HG03103 (cell line): ENCODE data around the gene PAQR3.

ENCODE experiments used
- ATAC-seq: cut with Tn5 transposase; IDR thresholded peaks from one replicate; pipeline ENCODE4 v1.9.1; 2021; ENCODE audit warnings: low read depth; ENCODE audit not compliant: unreplicated experiment

The PAQR3 gene, protein sequence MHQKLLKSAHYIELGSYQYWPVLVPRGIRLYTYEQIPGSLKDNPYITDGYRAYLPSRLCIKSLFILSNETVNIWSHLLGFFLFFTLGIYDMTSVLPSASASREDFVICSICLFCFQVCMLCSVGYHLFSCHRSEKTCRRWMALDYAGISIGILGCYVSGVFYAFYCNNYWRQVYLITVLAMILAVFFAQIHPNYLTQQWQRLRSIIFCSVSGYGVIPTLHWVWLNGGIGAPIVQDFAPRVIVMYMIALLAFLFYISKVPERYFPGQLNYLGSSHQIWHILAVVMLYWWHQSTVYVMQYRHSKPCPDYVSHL

DNA sequence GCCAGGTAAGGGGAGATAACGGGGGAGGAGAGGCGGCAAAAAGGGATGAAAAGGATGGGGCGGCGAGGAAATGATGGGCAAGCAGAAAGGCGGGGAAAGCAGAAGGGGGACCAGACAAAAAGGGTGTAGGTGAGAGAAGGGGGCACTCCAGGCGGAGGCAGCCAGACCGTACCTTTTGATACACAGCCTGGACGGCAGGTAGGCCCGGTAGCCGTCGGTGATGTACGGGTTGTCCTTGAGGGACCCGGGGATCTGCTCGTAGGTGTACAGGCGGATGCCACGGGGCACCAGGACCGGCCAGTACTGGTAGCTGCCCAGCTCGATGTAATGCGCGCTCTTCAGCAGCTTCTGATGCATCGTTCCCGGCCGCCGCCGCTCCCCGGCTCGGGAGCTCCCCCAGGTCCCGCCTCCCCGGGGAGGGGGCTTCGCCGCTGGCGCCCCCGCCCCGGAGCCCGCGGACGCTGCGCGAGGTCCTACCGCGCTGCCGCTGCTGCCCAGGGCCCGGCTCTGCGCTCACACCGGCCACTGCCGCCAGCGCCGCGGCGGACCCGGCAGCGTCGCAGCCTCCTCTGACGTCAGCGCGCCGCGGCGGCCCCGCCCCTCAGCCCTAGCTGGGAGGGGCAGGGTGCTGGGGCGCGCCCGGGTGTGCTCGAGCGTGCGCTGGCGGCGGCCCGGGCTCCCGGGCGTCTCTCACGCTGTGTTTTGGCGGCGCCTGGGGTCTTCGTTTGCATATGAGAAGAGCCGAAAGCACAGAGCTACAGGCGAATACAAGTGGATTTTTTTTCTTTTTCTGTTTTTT lies at the start of gene PAQR3:
Gene PAQR3 (minus strand): TSS at position 571 of the 799 bp plus-strand sequence. CDS start 214 bp downstream, at position 357.
- ATAC-seq, result peak; percentile 97

DNA sequence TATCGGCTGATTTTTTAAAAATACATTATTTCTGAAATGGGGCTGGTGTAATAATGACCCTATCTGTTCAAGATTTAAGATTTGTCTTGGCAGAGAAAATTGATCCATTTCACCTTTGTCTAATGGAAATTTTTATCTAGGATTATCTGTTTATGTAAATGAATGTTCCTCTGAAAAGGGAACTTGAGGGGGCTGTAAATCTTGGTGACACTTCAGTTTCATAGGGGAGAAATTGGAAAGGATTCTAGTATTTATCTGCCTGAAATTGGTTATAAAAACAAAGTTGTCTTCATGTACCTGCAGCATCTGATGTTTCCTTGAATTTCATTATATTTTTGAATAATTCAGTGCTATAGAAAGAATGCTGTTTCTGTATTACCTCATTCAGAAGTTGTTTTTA lies 48.4 kb upstream of the PAQR3 start:
- ATAC-seq, result no peak

DNA sequence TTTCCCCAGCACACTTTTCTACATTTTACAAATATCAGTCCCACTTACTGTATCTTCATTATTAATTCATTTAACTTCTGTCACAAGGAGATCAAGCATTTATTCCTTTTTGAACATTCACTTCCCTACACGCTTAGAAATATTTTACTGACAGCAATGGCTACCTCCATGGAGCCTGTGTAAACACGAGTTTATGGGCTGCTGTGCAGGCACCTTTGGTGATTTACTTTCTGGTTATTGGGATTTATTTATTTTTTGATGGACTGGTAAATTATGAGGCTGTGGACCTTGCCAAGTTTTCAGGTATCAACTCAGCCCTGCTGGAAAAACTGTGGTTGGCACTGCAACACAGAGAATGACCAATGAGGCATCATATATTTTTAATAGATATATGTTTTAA lies 45.4 kb upstream of the PAQR3 start:
- ATAC-seq, result no peak

DNA sequence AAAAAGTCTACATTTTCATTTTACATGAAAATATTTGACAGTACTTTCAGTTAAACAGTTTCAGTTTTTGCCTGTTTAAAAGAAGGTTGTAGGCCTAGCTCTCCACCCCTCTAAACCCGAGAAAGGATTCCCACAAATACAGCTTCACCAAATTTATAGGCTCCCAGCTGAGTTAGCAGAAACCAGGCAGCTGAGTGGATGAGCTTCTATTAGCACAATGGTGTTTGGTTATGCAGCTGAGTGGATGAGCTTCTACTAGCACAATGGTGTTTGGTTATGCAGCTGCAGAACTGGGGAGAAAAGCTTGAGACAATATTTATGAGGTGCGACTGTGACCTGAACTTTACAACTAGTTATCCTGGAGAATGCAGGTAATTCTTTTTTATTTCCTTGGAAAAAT lies 36.6 kb upstream of the PAQR3 start:
- ATAC-seq, result no peak

DNA sequence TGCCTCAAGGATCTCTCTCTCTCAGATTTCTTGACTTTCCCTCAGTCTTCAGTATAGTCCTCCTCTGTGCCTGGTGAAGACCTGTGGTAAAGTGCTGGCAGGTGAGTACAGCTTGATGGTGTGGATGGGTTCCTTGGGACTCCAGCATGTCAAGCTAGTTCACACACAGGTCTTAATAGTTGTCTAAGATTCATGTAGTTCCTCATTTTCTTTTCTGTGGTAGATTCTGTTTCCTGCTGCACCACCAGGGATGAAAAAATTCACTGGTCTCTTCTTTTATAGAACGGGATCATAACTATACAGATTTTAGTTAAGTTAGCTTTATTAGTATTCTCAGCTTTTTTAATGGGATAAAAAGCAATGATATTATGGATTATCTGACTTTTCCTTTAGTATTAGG lies 32.5 kb upstream of the PAQR3 start:
- no peak for ATAC-seq

DNA sequence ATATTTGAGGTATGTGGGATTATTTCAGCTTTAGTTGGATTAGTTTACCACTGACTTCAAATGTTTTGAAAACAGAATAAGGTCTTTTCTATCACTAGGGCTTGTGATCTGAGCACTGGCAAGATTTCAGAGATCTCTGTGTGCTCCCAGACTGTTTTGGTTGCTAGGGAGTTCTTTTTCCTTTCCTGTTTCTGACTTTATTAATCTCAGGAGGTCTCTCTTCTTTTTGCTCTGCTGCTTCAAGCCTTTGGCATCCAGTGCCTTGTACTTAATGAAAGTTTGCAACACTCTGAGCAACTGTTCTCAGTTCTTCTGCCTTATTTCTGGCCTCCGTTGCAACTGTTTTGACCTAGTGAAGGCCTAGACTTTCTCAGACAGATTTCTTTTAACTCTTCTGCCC lies 32.1 kb upstream of the PAQR3 start:
- ATAC-seq, result no peak

DNA sequence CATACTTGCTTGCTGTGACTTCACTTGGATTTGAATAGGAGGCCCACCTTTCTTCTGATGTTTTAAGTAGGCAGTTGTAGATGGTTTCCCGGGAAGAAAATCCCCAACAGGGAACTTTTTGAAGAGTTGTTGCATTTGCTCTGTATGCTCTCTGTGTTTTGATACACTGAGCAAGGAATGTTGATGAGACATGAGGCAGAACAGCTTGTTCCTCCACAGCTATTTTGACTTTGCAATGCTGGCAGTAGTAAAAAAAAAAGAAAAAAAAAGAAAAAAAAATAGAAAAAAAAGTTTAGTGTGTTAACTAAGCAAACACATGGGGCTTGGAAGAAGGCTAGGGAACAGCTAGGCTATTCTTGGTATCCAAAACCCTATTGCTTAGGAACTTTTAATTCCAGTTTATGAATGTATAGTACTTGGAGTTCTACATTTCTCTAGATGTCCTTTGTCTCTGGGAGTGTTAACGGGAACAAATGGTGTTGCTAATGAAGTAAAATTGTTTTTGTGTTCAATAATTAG lies 23.4 kb upstream of the PAQR3 start:
- ATAC-seq, result no peak

DNA sequence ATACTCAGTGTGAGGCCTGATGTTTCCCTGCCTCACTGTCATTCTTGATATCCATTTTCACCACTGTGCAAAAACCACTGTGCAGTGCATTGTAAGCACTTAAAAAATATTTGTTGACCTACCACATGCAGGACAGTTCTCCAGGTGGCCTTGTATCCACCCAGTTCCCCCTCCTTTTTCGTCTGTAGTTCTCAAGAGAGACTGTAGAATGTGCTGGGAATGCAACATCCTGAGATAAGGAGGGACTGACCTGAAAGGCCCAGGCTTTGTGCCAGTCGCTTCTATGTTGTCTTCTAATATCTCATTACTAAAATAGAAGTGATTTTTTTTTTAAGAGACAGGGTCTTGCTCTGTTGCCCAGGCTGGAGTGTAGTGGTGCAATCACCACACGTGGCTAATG lies 21.7 kb upstream of the PAQR3 start:
- ATAC-seq, result no peak

DNA sequence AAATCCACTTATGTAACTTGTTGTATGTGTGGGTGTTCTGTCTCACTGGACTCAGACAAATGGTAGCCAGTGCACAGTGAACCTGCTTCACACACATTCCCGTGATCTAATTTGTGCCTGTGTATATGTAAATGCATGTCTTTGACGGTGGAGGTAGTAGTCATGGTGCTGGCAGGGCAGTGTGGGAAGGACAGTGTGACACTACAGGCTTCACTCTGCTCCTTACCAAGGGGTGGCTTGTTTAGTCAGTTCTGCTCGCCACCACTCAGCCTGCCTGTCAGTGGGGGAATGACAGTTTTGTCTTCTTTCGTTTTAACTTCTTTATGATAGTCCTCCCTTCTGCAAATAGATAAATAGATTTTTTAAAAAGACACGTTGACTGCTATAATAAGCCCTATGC lies 17.7 kb upstream of the PAQR3 start:
- no peak for ATAC-seq

DNA sequence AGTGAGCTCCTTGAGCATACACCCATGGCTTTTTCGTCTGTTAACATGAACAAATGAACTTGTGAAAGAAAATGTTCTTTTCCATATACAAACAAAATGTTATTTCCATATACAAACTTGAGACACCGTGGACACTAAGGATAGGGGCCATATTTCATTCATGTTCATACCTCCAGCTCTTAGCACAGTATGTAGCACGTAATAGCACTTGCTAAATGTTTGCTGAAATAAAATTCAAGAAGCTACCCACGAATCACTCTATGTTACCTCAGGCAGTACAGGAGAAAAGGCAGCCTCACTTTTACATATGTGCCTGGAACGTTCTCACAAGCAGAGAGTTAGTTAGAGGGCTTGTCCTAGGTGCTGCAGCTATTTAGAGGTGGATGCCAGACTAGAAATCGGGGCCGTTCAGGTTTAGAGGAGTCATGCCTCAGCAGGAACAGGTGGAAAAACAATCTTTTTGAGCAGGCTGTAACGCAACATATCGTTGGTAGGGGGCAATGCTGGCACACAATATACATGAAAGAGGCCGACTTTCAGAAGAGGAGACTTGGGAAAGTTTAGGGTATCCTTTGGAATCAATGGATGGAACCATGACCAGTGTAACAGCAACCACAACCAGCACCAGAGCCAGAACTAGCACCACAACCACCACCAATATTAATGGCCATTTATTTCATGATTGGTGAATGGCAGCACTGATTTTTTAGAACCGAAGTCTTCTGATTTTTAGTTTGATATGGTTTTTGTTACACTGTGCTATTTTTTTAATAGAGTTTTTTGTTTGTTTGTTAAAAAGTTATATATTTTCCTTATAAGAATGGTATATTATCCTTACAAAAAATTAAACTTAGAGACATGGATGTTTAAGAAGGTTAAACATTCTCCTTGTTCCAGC lies 14.8 kb upstream of the PAQR3 start:
- no peak for ATAC-seq

DNA sequence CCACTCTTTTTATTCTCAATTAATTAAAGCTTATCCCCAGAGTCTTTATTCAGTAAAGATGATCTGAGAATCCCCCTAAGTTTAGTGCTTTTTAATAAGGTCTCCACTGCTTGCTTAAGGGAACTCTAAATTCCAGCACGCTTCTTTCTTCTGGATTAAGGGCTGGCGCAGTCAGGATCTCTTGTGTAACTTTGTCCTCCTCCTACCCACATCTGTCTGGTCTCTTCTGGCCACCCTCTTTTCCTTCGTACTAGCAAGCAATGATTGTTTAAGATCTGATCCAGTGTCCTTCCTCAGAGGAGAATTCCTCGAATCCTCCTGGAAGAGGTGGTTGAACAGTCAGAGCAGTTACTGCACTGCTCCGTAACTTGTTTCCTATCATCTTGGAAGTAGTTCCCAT lies 14.0 kb upstream of the PAQR3 start:
- ATAC-seq, result no peak

DNA sequence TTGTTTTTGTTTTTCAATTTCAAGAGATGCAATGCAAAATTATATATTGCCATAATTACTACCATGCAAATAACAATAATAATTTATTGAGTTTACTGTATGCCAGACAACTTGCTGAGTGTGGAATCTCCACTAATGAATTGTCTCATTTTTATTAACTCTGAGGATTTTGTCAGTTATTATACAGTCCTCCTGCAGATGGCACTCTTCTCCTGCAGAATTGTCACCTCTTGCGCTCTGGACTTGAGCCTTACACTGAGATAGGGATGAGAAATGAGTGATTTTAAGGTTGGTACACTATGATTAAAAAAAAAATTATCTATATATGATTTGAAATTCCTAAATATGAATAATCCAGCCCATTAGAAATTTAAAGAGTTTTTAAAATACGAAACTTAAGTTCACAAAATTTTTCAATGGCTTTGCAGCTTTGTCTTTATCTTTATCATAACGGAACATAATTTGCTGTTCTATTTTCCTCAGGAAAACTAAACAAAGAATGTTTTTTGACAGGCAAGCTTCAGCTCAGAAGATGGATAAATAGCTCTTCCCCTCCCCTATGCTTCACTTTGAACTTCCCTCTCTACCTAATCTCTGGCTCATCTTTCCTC lies 12.7 kb upstream of the PAQR3 start:
- peak; percentile 80 for ATAC-seq

DNA sequence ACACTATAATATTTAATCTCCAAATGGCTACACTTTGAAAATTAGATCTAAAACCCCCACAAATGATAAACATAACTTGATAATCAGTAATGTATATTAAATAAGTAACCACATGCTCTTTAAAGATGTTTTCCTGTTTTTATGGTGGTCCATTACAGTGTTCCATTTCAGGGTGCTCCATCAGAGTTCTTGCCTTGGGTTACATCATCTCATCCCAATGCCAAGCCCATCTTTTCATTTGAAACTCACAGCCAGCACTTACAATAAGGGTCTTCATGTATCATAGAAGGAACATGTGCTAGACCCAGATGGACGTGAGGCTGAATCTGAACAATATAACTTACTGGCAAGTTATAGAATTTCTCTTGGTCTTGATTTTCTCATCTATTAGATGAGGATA lies 10.5 kb upstream of the PAQR3 start:
- ATAC-seq, result no peak

DNA sequence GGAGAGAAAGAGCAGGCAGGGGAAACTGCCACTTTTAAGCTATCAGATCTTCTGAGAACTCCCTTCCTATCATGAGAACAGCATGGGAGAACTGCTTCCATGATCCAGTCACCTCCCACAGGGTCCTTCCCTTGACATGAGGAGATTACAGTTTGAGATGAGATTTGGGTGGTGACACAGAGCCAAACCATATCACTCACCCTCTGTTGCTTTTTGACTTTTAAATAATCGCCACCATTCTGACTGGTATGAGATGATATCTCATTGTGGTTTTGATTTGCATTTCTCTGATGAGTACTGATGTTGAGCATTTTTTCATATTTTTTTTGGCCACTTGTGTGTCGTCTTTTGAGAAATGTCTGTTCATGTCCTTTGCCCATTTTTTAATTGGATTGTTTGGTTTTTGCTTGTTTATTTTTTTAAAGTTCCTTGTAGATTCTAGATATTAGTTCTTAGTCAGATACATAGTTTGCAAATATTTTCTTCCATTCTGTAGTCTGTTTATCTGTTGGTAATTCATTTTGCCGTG lies 6.5 kb upstream of the PAQR3 start:
- ATAC-seq, result no peak

DNA sequence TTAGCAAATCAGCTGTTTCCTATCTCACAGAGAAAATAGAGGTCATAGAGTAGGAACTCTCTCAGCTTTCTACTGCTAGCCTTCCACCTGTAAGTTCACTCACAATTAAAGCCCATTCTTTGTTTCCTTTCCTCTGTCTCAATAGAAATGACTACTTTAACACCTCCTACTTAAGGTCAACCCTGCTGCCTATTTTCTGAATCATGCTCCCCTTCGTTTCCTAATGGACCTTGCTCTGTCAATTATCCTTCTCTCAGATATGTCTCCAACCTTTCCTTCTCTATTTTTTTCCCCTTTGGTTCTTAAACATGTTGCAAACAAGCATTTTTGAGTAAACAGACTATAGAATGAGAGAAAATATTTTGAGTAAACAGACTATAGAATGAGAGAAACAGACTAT lies 5.1 kb upstream of the PAQR3 start:
- ATAC-seq, result no peak

DNA sequence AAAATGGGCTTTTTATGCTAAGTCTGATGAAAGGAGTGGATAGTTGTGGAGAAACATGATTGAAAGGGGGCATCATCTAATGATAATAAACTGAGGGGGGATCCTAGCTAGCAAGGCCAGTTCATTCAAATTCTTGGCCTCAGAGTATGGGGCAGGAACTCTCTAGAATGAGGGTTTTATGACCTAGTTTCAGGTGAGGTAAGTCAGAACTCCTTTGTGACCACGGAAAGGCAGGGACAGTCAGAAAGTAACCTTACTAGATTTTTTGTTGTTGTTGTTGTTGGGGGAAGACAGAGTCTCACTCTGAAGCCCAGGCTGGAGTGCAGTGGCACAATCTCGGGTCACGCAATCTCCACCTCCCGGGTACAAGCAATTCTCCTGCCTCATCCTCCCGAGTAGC lies 1.5 kb upstream of the PAQR3 start:
- ATAC-seq, result no peak

DNA sequence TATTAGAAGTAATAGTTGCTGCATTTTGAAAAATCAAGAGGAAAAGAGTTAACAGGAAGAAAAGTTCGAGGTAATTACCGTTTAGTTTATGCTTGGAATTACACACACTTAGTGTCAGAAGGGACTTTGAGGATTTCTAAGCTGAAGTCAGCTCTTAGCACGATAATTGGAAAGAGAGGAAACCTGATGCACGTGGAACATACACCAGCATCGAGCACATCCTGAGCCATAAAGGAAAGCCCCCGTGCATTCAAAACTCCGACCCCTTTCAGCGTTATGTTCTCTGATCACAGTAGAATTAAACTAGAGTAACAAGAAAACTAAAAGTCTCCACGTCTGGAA lies 400 bp upstream of the PAQR3 start:
- ATAC-seq, result peak; percentile 8

DNA sequence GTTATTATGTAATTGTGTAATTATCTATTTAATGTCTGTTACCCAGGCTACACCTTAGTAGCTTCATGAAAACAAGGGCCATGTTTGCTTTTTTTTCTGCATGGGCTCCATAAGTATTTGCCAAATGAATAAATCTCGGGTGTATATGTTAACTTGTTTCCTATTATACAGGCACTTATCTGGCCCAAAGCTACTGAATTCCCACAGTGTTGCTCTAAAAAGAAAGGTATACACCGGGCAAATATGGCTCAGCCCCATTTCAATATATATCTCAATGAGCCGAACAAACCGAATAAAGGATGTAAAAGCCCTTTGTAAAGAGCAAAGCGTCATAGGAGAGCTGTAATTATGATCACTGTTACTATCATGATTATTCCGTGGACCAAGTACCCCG lies 767 bp downstream of the PAQR3 start:
- no peak for ATAC-seq

DNA sequence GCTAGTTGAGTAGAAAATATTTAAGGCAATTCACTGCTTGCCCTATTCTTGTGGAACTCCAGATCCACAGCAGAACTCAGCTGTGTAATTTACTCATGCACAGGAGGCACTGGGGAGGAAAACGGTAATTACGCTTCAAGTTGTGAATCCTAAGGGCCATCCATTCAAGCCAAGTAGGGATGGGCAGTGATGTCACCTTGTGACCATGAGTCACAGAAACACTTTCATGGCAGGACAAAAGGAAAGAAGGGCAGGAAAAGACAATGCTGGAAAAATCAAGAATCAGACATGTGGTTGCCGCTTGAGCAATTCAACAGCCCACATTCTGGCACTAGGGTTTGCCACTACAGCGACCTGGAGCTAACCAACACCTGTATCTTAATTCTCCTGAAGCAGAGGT lies 1.4 kb downstream of the PAQR3 start:
- no peak for ATAC-seq

DNA sequence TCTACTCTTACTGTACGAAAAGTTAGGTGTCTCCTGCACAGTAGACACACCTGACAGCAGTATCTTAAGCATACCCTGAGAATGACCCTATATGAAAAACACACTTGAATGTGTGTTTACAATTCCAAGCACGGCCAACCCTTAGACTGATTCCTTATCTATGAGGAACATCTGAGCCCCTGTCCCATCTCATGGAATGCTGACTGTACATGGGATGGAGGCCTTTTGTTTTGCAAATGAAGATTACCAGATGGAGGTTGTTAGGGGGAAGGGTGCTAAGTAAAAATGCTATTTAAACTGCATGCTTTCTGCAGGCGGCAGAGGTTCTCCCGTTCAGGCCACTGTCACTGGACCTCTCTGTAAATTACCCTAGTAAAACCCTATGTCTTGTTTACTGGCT lies 2.2 kb downstream of the PAQR3 start:
- no peak for ATAC-seq
